ENCODE results near the gene SEL1L.

GRCh38 chr14:81521356-81521755 lies 12.3 kb downstream of the SEL1L start:
- no peak for TF ChIP-seq POLR2AphosphoS5 (IDR thresholded peaks at IDR 0.05)
- TF ChIP-seq, protein P1, sequence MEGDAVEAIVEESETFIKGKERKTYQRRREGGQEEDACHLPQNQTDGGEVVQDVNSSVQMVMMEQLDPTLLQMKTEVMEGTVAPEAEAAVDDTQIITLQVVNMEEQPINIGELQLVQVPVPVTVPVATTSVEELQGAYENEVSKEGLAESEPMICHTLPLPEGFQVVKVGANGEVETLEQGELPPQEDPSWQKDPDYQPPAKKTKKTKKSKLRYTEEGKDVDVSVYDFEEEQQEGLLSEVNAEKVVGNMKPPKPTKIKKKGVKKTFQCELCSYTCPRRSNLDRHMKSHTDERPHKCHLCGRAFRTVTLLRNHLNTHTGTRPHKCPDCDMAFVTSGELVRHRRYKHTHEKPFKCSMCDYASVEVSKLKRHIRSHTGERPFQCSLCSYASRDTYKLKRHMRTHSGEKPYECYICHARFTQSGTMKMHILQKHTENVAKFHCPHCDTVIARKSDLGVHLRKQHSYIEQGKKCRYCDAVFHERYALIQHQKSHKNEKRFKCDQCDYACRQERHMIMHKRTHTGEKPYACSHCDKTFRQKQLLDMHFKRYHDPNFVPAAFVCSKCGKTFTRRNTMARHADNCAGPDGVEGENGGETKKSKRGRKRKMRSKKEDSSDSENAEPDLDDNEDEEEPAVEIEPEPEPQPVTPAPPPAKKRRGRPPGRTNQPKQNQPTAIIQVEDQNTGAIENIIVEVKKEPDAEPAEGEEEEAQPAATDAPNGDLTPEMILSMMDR (IDR thresholded peaks at IDR 0.05), result no peak
